Measurements from ENCODE around the gene DCAF4.
"Not testable (repeated sequence)": the region's sequence is repeated elsewhere in the genome, so short reads cannot be mapped to it uniquely, and the experiment has no call there.

DCAF4 gene

DNA sequence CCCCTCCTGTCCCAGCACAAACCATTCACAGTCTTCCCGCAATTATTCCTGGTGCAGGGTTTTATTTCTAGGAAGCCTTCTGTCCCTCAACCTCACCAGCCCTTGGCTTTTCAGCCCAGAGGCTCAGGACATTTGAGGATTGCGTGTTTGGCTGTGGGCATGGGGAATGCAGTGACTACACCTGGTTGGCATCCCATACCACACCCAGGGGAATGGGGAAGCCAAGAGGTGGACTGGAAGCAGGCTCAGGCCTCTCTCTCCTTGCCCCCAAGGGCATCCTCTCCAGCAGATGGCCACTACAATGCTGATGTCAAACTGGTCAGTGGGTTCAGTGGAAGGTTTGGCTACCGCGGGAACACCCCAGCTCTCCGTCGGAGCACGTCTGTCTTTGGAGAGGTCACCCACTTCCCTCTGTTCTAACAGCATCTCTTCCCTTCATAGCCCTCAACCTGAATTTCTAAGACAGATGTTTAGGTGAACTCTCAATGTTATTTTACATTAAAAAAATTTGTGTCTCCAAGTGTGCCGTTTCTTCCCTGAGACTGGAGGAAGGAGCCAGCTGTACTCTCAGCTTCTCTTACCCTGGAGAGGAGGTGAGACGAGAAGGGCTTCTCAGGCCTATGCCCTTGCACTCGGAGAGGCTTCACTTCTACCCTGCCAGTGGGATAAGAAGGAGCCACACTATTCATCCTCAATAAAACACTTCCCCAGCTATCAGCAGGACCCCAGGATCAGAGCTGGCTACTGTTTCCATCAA is 35.5 kb downstream of the DCAF4 start:
- DNase-seq (ENCODE audit: low spot score), result no peak
- TF ChIP-seq, protein P1, sequence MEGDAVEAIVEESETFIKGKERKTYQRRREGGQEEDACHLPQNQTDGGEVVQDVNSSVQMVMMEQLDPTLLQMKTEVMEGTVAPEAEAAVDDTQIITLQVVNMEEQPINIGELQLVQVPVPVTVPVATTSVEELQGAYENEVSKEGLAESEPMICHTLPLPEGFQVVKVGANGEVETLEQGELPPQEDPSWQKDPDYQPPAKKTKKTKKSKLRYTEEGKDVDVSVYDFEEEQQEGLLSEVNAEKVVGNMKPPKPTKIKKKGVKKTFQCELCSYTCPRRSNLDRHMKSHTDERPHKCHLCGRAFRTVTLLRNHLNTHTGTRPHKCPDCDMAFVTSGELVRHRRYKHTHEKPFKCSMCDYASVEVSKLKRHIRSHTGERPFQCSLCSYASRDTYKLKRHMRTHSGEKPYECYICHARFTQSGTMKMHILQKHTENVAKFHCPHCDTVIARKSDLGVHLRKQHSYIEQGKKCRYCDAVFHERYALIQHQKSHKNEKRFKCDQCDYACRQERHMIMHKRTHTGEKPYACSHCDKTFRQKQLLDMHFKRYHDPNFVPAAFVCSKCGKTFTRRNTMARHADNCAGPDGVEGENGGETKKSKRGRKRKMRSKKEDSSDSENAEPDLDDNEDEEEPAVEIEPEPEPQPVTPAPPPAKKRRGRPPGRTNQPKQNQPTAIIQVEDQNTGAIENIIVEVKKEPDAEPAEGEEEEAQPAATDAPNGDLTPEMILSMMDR (IDR thresholded peaks at IDR 0.05; ENCODE audit: extremely low read depth, insufficient read depth, missing control alignments), result no peak
- in situ Hi-C loops (cut with MboI; ENCODE audit: low pct_unique_long_range_greater_than_20kb, low sequenced_read_pairs, unreplicated experiment), result no loop called here

DNA sequence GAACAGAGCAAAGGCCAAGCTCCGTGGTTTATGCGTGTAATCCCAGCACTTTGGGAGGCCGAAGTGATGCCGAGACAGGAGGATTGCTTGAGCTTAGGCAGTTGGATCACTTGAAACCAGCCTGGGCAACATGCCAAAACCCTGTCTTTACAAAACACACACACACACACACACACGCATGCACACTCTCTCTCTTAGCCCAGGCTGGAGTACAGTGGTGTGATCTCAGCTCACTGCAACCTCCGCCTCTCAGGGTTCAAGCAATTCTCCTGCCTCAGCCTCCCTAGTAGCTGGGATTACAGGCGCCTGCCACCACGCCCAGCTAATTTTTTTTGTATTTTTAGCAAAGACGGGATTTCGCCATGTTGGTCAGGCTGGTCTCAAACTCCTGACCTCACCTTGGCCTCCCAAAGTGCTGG is 36.1 kb downstream of the DCAF4 start:
- in situ Hi-C loops (cut with MboI; ENCODE audit: low pct_unique_long_range_greater_than_20kb, low sequenced_read_pairs, unreplicated experiment); DNase-seq (ENCODE audit: low spot score): not testable (repeated sequence)

DNA sequence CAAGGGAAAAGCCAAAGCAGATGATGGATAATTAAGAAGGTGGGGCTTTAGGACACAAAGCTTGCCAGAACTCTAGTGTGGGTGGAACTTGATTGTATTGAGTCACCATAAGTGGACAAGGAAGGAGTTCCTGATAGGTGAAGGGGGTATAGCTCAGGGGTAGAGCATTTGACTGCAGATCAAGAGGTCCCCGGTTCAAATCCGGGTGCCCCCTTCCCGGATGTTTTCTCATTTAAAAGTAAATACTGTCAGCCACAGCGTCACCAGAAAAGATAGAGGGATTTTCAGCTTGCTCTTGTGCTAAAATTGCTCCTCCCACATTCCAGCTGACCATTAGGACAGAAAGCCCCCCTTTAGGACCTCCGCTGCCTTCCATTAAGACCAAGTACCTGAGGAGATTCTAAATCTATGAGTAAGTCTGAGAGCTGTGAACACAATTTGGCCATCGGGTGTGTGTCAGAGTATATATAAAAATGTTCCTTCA is 36.6 kb downstream of the DCAF4 start:
- TF ChIP-seq, protein P1 (IDR thresholded peaks at IDR 0.05; ENCODE audit: extremely low read depth, insufficient read depth, missing control alignments), result no peak
- no peak for DNase-seq (ENCODE audit: low spot score)
- in situ Hi-C loops (cut with MboI; ENCODE audit: low pct_unique_long_range_greater_than_20kb, low sequenced_read_pairs, unreplicated experiment), result no loop called here

DNA sequence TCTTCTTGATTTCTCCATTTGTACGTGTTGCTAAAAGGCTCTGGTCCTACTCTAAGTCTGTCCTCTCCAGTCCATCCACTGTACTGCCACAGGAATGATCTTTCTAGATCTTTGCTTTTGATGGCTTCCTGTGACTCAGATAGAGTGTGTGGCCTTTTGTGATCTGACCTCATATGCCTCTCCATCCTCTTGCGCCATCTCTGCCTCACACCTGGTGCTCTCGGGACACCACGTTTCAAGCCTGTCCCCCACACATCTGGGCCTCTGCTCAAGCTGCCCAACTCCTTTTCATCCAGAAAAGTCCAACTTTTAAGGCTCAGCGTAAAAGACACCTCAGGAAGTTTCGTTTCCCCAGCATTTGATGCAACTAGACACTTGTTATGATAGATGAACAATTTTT is 39.0 kb downstream of the DCAF4 start:
- DNase-seq (ENCODE audit: low spot score), result no peak
- in situ Hi-C loops (cut with MboI; ENCODE audit: low pct_unique_long_range_greater_than_20kb, low sequenced_read_pairs, unreplicated experiment), result no loop called here
- TF ChIP-seq, protein P1 (IDR thresholded peaks at IDR 0.05; ENCODE audit: extremely low read depth, insufficient read depth, missing control alignments), result no peak

DNA sequence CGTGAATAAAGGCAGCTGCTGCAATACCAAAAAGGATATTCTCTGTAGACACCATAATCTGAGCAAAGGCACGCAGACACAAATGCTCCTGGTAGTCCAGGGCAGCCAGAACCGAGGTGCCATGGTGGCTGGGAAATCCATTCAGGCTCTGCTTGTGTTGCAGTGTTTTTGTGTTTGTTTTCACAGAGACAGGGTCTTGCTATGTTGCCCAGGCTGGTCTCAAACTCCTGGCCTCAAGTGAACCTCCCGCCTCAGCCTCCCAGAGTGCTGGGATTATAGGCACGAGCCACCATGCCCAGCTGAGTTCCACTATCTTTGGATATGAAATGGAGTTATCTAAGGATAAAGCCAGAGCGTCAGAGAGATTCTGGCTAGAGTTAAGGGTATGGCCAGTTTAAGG is 39.8 kb downstream of the DCAF4 start:
- in situ Hi-C loops (cut with MboI; ENCODE audit: low pct_unique_long_range_greater_than_20kb, low sequenced_read_pairs, unreplicated experiment), result no loop called here
- DNase-seq (ENCODE audit: low spot score), result no peak
- TF ChIP-seq, protein P1 (IDR thresholded peaks at IDR 0.05; ENCODE audit: extremely low read depth, insufficient read depth, missing control alignments), result no peak

DNA sequence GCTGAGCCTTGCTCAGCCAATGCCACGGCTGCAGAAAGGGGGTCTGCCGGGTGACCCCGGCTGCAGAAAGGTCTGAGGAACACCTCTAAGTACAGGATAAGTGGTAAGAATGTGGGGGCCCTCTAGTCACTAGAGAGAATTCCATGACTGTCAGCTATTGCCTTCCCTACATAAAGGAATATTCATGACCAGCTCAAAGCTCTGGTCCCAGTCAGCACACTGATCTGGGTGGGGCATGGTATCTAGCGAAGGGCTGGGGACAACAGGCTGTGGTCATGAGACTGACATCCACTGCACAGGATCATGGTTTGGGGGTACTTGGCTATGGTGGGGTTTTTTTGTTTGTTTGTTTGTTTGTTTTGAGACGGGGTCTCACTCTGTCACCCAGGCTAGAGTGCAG is 42.1 kb downstream of the DCAF4 start:
- in situ Hi-C loops (cut with MboI; ENCODE audit: low pct_unique_long_range_greater_than_20kb, low sequenced_read_pairs, unreplicated experiment), result no loop called here
- no peak for DNase-seq (ENCODE audit: low spot score)
- TF ChIP-seq, protein P1 (IDR thresholded peaks at IDR 0.05; ENCODE audit: extremely low read depth, insufficient read depth, missing control alignments), result no peak

DNA sequence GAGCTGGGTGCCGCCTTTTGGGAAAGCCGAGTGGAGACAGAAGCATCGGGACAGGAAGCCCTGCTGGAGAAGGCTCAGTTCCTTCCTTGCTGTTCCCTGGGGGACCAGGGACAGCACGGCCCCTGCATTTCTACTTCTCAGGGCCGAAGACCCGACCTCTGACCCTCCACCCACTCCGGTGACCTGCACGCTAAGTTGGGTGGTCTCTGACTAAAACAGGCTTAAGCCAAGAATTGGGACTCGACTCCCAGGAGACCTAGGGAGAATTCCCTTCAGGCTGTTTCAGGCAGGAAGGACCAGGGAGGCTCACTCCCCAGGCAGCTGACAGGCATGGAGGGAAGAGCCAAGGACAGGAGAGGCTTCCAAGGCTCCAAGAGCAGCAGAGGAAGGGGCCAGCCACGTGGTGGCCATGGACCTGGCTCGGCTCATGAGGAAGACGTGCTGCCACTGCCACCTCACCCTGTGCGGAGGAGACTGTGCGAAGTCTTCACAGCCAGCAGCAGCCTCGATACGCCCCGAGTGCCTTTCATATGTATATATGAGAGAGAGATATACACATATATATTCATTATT is 43.9 kb downstream of the DCAF4 start:
- no peak for DNase-seq (ENCODE audit: low spot score)
- TF ChIP-seq, protein P1 (IDR thresholded peaks at IDR 0.05; ENCODE audit: extremely low read depth, insufficient read depth, missing control alignments), result no peak
- in situ Hi-C loops (cut with MboI; ENCODE audit: low pct_unique_long_range_greater_than_20kb, low sequenced_read_pairs, unreplicated experiment), result no loop called here
